GM19463 (cell line): ENCODE measurements around the gene GPALPP1.
"Not testable (repeated sequence)": the region's sequence is repeated elsewhere in the genome, so short reads cannot be mapped to it uniquely, and the experiment has no call there.

ENCODE experiments used
- ATAC-seq: cut with Tn5 transposase; IDR thresholded peaks from one replicate; pipeline ENCODE4 v1.9.1; 2021; ENCODE audit warnings: mild to moderate bottlenecking, moderate library complexity; ENCODE audit not compliant: unreplicated experiment

Gene GPALPP1, protein sequence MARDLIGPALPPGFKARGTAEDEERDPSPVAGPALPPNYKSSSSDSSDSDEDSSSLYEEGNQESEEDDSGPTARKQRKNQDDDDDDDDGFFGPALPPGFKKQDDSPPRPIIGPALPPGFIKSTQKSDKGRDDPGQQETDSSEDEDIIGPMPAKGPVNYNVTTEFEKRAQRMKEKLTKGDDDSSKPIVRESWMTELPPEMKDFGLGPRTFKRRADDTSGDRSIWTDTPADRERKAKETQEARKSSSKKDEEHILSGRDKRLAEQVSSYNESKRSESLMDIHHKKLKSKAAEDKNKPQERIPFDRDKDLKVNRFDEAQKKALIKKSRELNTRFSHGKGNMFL

DNA sequence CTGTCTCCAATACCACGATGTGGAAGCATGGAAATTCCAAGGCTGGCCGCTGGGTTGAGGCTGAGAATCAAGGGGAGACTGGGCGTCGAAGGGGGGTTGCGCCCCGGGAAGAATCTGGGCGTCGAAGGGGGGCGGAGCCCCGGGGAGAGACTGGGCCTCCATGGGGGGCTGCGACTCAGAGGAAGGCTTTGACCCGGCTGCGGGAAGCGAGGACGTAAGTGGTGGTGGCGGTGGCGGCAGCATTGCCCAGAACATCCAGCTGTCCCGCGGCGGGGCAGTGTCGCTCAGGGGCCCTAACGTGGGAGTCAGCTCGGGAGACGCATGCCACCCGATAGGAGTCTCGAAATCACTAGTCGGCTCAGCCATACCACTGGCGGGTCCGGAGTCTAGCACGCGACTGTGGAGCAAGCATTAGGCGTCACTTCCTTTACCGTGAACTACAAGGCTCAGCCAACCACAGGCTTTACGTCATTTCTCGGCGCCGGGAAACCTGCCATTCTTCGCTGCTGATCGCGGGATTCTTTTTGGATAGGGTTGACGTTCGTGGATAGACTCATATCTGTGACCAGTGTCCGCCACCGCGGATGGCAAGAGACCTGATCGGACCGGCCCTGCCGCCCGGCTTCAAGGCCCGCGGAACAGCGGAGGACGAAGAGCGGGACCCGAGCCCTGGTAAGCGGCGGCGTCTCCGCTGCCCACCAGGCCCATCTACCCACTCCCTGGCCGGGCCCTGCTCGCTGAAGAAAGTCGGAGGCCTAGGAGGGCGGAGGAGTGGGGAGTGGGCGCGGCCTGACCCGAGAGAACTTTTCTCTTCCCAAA is at the start of gene GPALPP1, which contains the start of gene NUFIP1:
Gene GPALPP1 (plus strand): TSS at position 468 of the 819 bp plus-strand sequence. CDS start 117 bp downstream, at position 585.
Gene NUFIP1 (minus strand): TSS at position 401 of the 819 bp plus-strand sequence. CDS start 35 bp downstream, at position 366.
- peak; percentile 99 for ATAC-seq

DNA sequence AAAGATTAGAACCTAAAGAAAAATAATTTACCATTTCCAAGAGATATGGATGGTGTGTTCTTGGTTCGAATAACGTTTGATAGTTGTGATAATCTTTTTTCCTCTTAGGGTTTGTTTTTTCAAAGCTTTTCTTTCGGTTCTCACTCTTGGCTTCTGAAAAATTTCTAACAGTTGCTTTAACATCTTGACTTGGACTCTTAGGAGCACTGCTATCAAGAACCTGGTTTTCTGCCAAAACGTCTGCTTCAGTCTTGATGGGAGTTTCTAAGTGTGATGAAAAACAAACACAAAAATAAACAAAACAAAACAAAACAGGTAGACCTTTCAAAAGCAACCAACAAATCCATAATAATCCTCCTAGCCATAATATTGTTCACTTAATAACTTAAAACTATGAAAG is 45.9 kb upstream of the GPALPP1 start:
- not testable (repeated sequence) for ATAC-seq

DNA sequence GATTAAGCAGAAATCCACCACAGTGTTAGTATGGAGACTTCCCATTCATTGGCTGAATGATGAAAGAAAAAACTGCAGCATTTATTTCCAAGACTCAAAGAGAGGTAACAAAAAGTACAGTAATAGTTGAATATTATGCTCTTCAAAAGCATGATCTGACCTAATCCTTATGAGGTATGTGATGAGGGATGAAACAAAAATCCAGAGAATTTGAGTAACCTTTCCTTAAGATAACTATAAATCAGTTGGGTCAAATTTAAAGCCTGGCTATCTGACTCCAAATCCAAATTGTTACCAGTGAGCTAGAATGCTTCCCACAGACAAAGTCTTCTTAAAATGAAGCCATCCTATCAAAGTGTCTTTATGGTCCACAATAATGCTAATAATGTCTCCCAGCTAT is 38.2 kb upstream of the GPALPP1 start:
- ATAC-seq, result no peak

DNA sequence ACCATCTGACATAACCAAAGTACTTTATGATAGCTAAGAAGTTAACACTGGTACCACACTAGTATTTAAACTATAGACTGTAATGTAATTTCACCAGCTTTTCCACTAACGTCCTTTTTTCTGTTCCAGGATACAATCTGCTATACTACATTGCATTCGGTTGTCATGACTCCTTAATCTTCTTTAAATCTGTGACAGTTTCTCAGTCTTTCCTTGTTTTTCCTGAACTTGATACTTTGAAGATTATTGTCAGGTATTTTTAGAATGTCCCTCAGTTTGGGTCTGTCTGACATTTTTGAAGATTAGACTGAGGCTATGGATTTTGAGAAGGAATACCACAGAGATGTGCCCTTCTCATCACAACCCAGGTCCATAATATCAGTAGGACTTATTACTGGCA is 36.7 kb upstream of the GPALPP1 start:
- no peak for ATAC-seq

DNA sequence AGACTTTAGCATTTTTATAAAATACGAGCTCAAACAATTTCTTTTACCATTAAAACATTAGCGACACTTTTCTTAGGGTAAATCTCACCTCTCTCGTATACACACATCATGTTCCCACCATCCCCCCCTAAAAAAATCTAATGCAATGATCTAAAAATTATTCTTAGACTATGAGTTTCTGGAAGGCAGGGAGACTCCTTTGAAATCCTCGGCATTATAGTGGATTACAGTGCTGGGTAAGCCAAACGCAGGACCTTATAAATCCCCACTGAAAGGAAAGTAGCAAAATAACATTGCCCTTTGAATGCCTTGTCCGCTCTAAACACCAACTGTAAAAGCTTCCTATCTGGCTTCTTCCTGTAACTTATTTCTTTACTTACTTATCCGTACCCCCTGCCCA is 35.1 kb upstream of the GPALPP1 start:
- ATAC-seq, result no peak

DNA sequence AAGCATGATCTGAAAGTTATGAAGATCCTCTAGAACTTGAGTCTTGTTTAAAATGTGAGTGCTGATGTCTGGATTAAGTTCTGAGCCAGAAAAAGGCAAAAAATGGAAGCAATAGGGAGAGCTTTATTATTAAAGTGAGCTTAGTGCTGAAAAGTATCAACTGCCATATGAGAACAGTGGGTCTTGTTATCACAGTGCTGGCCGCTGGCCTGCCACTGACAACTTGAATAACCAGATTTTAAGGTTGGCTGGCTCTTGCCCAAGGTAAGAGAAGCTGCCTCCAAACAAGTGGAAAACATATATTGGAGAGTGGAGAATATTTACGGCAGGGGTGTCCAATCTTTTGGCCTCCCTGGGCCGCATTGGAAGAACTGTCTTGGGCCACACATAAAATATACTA is 33.9 kb upstream of the GPALPP1 start:
- ATAC-seq, result no peak

DNA sequence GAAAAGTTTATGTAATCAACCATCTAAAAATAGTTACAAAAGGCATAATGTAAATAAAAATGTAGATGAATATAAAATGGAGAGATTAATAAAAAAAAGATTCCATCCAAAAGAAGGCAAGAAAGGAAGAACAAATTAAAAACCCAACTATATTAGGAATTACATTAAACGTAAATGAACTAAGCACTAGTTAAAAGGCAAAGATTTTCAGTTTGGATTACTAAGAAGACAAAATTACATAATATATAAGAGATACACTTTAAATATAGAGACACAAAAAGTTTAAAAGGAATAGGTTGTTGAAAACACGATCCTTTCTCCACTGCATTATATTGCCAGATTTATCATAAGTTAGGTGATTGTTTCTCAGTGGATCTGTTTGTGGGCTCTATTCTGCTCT is 27.3 kb upstream of the GPALPP1 start:
- no peak for ATAC-seq

DNA sequence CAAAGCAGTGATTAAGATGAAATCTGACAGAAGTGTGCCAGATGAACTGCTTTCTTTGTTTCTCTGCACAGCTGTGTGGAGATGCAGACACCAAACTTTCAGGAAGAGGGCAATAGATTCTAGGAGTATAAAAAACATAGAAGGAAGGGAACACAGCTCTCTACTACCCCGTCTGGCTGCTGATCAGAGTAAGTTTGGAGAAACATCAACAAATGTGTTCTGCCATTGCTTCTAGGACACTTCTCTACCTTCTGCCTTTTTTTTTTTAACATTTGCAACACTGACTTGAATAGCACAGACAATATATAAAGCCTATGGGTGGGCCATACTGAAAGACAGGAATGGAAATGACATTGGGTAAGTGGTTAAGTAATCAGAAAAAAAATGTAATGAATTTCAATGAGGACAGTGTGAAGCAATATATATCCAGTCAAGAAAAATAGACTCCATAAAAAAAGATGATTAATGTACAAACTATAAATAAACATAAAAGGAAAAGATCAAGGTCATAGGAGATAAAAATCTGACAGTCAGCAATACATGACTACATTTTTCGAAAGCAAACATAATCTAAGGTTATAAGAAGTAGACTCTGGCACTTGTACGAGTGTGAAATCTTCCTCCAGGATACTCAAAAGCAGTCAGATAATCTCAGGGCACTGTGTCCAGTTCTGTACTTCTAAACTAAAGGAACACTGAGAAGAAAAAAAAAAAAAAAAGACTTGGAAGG is 21.5 kb upstream of the GPALPP1 start:
- ATAC-seq, result no peak

DNA sequence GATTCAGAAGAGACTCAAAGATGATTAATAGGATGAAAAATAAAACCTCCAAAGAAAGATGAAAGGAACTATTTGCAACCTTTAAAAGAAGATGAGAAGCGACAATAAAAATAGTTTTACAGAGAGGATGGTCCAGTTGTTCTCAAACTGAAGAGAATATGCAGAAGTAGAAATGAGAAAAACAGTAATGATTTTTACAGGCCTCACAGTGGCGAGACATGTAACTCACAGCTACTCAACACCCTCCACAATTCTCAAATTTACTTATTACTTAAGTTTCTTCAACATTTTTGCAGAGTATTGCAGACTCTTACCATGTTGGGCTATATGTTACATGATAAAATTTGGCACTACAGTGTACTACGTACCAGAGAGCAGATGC is 20.9 kb upstream of the GPALPP1 start:
- no peak for ATAC-seq

DNA sequence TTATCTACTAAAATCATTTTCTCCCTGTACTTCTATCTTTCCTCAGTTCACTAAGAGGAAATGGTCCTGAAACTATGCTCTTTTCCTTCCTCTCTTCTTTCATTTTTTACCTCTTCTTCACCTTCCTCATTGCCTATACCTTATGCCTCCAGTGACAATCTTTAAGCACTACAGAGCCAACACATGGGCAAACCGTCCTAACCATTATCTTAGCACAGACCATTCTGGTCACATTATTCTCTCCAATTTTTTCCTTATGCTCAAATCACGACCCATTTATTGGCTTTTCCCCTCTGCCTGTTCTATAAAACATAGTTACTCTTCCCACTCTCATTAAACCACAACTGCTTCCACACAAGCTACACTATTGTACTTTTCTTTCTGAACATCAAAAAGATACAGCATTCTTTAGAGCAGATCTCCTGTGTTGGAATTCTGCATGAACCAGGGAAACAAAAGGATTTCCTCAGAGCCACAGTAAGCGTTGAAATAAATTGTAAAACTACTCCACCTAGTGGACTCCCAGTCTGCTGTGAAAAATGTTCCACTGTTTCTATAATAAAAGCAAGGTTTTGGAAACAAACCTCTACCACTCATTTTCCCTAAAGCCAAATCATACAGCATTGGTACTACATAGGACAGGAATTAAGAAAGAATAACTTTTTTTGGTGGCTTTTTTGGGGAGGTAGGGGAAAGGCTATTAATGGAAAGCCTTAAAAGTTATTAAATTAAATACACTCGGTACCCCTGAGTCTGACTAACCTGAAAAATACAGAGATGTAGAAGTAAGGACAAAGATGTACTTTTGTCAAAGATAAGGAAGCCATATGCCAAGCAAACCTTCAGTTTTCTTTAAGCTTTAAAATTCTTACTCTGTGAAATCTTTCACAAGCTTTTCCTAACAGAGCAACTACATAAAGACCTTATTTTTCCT is 19.5 kb upstream of the GPALPP1 start:
- ATAC-seq, result no peak

DNA sequence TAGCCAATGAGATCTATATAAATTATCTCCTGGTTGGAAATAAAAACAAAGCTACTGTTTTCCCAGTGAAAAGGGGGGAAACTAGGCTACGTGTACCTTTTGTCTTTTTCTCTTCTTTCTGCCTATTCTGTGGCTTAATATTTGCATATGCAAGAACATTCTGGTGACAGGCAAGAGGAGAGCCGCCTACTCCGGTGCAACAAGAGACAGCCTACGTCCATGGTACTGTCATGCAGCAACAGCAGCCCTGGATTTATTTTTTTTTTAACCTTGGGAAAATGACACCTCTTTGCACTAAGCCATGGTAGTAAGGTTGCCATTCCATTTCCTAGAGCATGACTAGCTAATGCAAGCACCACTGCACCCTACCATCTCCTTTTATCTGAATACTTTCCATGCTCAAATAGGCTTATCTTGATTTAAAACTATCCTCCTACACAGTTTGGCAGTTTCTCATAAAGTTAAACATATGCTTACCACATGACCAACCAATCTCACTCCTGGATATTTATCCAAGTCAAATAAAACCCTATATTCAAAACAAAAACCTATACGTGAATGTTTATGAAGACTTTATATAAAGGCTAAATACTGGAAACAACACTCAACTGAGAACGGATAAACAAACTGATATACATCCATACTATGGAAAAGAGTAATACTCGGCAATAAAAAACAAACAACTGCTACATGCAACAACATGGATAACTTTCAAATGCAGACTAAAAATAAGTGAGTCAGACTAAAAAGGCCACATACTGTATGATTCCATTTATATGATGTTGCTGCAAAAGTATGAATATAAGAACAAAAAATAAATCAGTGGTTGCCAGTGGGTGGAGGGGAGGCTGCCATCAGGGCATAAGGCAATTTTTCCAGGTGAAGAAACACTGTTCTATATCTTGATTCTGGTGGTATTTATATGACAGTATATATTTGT is 17.4 kb upstream of the GPALPP1 start:
- ATAC-seq, result no peak

DNA sequence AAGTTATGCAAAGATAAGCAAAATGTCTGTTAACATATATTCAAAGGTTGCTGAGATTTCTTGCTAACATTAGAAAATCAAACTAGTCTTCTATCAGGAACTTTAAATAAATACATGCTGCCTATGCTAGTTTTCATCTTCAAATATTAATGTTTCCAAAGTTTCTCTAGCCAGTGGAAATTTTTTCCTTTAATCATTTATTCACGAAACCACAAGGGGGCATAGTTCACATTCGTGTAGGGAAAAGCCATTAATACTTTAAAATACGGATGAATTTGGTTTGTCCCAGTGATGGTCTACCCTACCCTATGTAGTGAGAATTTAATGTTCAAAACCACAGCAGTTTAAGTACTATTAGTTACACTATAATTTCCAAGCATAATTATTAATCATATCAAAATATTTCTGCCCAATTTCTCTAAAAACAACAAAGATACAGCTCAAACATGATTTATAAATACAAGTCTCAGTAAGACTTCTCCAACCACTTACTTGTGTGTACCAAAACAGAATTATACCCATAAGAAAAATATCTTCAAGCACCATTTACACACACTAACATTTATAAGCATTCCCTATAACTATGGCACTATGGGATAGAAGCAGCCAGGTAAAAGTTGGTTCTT is 16.3 kb upstream of the GPALPP1 start:
- ATAC-seq, result no peak

DNA sequence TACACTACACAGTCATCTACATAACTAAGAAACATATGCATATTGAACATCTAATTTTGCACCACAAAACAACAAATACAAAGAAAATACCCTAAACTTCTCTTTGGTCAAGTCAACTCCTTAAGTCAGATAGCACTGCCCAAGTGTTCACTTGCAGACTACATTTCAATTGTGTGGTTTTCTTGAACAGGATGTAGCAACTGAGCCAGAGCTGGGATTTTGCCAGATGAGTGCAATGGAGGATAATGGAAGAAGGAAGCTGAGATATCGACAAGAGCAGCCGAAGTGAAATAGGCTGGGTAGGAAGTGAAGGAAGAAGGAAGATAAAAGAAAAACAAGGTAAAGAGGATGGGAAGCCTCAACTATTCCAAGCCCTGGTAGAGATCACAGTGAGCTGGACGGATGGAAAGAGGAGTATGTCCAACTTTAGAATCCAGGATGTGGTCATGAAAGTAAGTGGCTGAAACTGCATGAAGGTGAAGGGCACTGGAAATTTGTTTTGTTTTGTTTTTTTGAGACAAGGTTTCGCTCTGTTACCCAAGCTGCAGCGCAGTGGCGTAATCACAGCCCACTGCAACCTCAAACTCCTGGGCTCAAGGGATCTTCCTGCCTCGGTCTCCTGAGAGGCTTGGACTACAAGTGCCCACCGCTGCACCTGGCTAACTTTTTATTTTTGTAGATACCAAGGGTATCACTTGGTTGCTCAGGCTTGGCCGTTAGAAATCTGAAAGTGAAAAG is 15.1 kb upstream of the GPALPP1 start:
- ATAC-seq, result peak; percentile 72

DNA sequence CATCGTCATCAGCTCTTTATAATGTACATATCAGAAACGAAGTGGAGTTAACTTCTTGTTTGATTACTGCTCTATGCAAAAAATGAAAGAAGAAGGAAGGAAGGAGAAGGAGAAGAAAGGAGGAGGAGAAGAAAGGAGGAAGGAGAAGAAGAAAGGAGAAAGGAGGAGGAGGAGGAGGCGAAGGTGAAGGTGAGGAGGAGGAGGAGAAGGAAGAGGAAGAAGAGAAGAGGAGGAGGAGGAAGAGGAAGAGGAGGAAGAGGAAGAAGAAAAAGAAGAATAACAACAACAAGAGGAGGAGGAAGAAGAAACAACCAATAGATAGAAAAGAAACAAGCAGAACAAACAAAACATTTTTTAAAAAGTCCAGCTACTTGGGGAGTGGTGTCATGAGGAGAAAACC is 13.1 kb upstream of the GPALPP1 start:
- ATAC-seq, result no peak

DNA sequence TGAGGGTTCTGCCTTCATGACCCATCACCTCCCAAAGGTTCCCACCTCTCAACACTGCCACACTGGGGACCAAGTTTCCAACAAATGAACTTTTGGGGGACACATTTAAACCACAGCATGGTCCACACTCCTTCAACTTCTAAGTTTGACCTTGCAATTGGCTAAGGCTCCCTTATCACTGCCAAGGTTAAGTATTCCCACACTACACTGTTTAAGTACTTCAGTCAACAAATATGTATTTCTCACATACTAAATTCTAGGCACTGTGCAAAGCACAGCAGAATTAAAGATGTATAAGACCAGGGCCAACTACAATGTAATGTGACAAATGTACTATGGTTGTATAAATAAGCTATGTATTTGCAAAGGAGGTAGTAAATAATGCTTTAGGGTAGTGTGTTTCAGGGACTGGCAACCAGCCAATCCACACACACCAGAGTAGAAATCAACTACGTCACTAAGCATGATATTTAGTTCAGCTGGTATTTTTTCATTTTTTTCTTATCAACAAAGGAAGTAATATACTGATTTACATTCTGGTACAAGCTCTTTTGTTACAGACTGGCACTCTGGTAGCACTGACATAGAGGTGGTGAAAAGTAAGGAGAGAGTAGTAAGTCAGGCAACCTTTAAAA is 12.3 kb upstream of the GPALPP1 start:
- ATAC-seq, result no peak

DNA sequence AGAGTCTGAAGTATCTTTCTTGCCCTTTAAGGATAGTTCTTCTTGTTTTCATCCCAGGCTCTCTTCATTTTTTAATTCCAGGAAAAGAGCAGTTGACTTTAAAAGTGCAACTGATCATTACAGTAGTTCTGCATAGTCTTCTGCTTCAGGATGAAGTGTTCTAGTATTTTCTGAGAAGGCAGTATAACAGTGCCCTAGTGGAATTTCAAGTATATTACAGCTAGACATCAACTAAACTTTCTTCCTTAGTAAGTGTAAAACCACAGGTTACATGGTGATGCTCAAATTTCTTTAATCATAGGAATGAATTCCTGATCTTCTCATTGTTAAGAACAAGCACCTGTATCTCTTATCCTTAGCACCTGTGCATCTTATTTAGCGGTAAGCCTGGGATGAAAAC is 11.0 kb upstream of the GPALPP1 start:
- no peak for ATAC-seq

DNA sequence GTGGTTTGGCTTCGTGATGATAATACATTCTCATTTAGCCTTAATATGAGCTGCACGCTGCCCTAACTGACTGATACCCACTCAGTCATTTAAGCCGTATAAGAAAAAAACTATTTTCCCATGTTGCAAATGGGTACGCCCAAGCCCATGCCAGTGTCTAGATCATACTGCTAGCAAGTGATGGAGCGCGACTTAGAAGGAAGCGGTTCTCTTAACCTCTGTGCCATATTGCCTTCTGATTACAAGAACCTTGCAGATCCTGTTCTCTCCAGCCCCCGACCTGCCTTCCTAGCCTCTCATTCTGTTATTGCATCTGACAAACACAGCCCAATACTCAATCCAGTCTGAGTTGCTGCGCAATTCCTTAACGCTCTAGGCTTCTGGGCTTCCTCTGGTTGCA is 603 bp downstream of the GPALPP1 start:
- no peak for ATAC-seq

DNA sequence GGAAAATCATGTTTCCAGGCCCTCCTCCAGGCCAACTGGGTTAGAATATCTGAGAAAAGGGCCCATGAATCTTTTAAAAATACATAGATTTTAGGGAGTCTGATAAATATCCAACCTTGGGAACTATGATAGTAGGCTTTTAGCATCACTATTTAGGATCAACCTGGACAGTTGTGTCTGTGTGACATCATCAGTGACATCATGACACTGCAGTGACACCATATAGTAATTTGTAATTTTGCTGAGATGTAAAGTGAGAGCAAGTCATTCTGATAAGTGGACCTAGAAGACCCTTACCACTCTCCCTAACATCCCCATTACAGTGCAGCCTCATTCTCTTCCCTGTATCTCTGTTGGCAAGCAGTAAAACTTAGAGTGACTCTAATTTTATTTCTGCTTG is 14.1 kb downstream of the GPALPP1 start:
- no peak for ATAC-seq
